Tibial nerve (tissue), 3 donors: ENCODE results near the gene FERMT3.

Experiments
- CTCF ChIP-seq, 5 experiments: fragments of 200-600 bp in 3 of 5; fragments of 450-650 bp in 2 of 5; sonication (generic) in 3 of 5; IDR thresholded peaks; one replicate each; pipeline ENCODE4 v1.5.1; 2016 to 2019; ENCODE audit warnings: antibody characterized with exemption in 5 of 5, mild to moderate bottlenecking in 3 of 5, moderate library complexity in 2 of 5
- POLR2A ChIP-seq, 2 donors: fragments of 450-650 bp; IDR thresholded peaks; one replicate each; pipeline ENCODE4 v1.6.1; 2017; ENCODE audit warnings: antibody characterized with exemption in 2 of 2, mild to moderate bottlenecking in 2 of 2, moderate library complexity in 2 of 2

- TF ChIP-seq CTCF (IDR thresholded peaks at IDR 0.05) (no peak), POLR2A (IDR thresholded peaks at IDR 0.05) (no peak)
Observed at GRCh38 chr11:64261556-64262080, 55.1 kb downstream of the FERMT3 start.
